HepG2 (cell line): ENCODE results near the gene ZFAND3. TPM values are rescaled to one million over a fixed set of nuclear protein-coding genes. Genes with fewer than 3 reads are reported as not detected.
A peak's percentile ranks its signal among the peaks of the same experiment; 100 is the strongest.

Experiments
- ARID5B ChIP-seq: IDR thresholded peaks from 2 replicates; pipeline ENCODE4 v1.4.0; 2020; ENCODE audit warnings: mild to moderate bottlenecking, missing genetic modification reagents
- CC2D1A ChIP-seq: sonication (generic); formaldehyde crosslinking; IDR thresholded peaks from 2 replicates; pipeline ENCODE4 v1.8.1; 2023; ENCODE audit warnings: mild to moderate bottlenecking, missing genetic modification reagents
- GATAD2A ChIP-seq: IDR thresholded peaks from 2 replicates; pipeline ENCODE4 v1.6.1; 2016
- HCFC1 ChIP-seq: fragments of 150-350 bp; IDR thresholded peaks from 2 replicates; pipeline ENCODE4 v1.6.1; 2014; ENCODE audit warnings: low read depth, low read length
- HNF4A ChIP-seq: sonication (generic); formaldehyde crosslinking; IDR thresholded peaks from 2 replicates; pipeline ENCODE4 v1.4.0; 2020; ENCODE audit warnings: missing genetic modification reagents
- KAT8 ChIP-seq: IDR thresholded peaks from 2 replicates; pipeline ENCODE4 v1.6.1; 2016; ENCODE audit warnings: missing genetic modification reagents, missing compliant biosample characterization
- MNT ChIP-seq: fragments of 450-650 bp; IDR thresholded peaks from 2 replicates; pipeline ENCODE4 v1.6.1; 2016
- SMAD1 ChIP-seq: sonication (generic); formaldehyde crosslinking; IDR thresholded peaks from 2 replicates; pipeline ENCODE4 v1.4.0; 2020; ENCODE audit warnings: missing genetic modification reagents, low read depth, mild to moderate bottlenecking, borderline replicate concordance
- ZBTB4 ChIP-seq: sonication (generic); formaldehyde crosslinking; IDR thresholded peaks from 2 replicates; pipeline ENCODE4 v1.4.0; 2020; ENCODE audit warnings: missing genetic modification reagents, mild to moderate bottlenecking, borderline replicate concordance
- ZBTB46 ChIP-seq: sonication (generic); formaldehyde crosslinking; IDR thresholded peaks from 2 replicates; pipeline ENCODE4 v1.4.0; 2020; ENCODE audit warnings: mild to moderate bottlenecking, missing genetic modification reagents, borderline replicate concordance
- ZHX2 ChIP-seq, 2 experiments: sonication (generic) in 1 of 2; formaldehyde crosslinking in 1 of 2; IDR thresholded peaks; 2 replicates each; pipeline versions ENCODE4 v1.6.1 to v1.9.0; 2014 to 2022; ENCODE audit warnings: antibody characterized with exemption in 1 of 2, borderline replicate concordance in 1 of 2, inconsistent platforms in 1 of 2, low read depth in 1 of 2, missing genetic modification reagents in 1 of 2
- polyA plus RNA-seq, 8 experiments: library from polyadenylated mRNA; depleted of rRNA in 3 of 8; stranded (reverse) in 7 of 8; unstranded in 1 of 8; fragments of >200 nt; fragmentation: Illumina TruSeq in 4 of 8; extraction: Trizol in 4 of 8; gene quantifications; 2 replicates each; pipeline versions ENCODE4 v1.2.1 to v1.2.3, GENCODE V29; 2011 to 2016; ENCODE audit warnings: low read depth in 4 of 8, missing spikeins in 1 of 8, mixed read lengths in 1 of 8; ENCODE audit not compliant: insufficient read depth in 1 of 8
- total RNA-seq, 5 experiments: library from RNA; depleted of rRNA; stranded (reverse); fragments of >200 nt; fragmentation: Illumina TruSeq; extraction: Trizol; gene quantifications; 2 replicates each; pipeline ENCODE4 v1.2.3, GENCODE V29; 2016; ENCODE audit warnings: low read depth in 1 of 5

ZFAND3 gene
- total and polyA plus RNA-seq, 2 of the 13 experiments (the other 11 are each of a cell fraction or from before 2014, with no cell fraction given): 16.4 to 17.1 TPM

GRCh38 chr6:37988127-37988526, 168.6 kb downstream of the ZFAND3 start (continued):
- TF ChIP-seq ZBTB4 (CRISPR knock-in tag) (no peak), HCFC1 (no peak), ZBTB46 (CRISPR knock-in tag) (no peak), CC2D1A (CRISPR knock-in tag) (no peak), KAT8 (CRISPR knock-in tag) (0 out of 2 replicates have a peak, but pooled peaks have one; percentile 15), HNF4A (CRISPR knock-in tag) (peak; percentile 85), ARID5B (CRISPR knock-in tag) (peak; percentile 70), SMAD1 (CRISPR knock-in tag) (no peak), MNT (no peak), ZHX2 (IDR thresholded peaks at IDR 0.05; ENCODE audit: low read depth) (no peak), ZHX2 (CRISPR knock-in tag; IDR thresholded peaks at IDR 0.05; ENCODE audit: borderline replicate concordance) (no peak), GATAD2A (peak; percentile 59)
